Adipocyte (in vitro differentiated cells): Measurements from ENCODE around the gene PHRF1.

Experiments
- DNase-seq: peaks from one replicate; pipeline ENCODE4 v3.0.0-alpha.2; 2015; ENCODE audit warnings: low read depth
- H3K27me3 ChIP-seq: replicated peaks from 2 replicates; pipeline ENCODE4 v1.7.0; 2013; ENCODE audit warnings: mild to moderate bottlenecking, low read length, moderate library complexity; ENCODE audit not compliant: control insufficient read depth, insufficient read depth
- H3K36me3 ChIP-seq: 2 replicates; pipeline ENCODE4 v1.7.0; 2013; ENCODE audit warnings: low read length, mild to moderate bottlenecking, moderate library complexity; ENCODE audit not compliant: control insufficient read depth, insufficient read depth, severe bottlenecking
- H3K4me1 ChIP-seq: 2 replicates; pipeline ENCODE4 v1.7.0; 2013; ENCODE audit warnings: mild to moderate bottlenecking, low read length, moderate library complexity; ENCODE audit not compliant: control insufficient read depth, insufficient read depth
- H3K4me3 ChIP-seq: 2 replicates; pipeline ENCODE4 v1.7.0; 2013; ENCODE audit warnings: mild to moderate bottlenecking, low read length, moderate library complexity
- H3K9ac ChIP-seq: 2 replicates; pipeline ENCODE4 v1.7.0; 2013; ENCODE audit warnings: mild to moderate bottlenecking, low read length, moderate library complexity
- H3K9me3 ChIP-seq: 2 replicates; pipeline ENCODE4 v1.7.0; 2013; ENCODE audit warnings: mild to moderate bottlenecking, low read length, moderate library complexity; ENCODE audit not compliant: control insufficient read depth

Gene PHRF1

GRCh38 chr11:562046-562645 lies 14.1 kb upstream of the PHRF1 start:
- Histone ChIP-seq H3K36me3 (no peaks in the 10 kb centered on the region), H3K4me1 (no peaks in the 10 kb centered on the region), H3K27me3 (peaks cover 16% of the 10 kb centered on the region), H3K9me3 (no peaks in the 10 kb centered on the region), H3K9ac (no peak overlapping the region), H3K4me3 (no peak overlapping the region)
- no peak for DNase-seq

- H3K9me3 ChIP-seq = no peaks in the 10 kb centered on the region
- H3K4me1 ChIP-seq = peaks cover 4% of the 10 kb centered on the region
- peaks cover 8% of the 10 kb centered on the region for H3K27me3 ChIP-seq
- H3K9ac ChIP-seq = no peak overlapping the region
- DNase-seq = no peak
- H3K36me3 ChIP-seq = no peaks in the 10 kb centered on the region
- H3K4me3 ChIP-seq = no peak overlapping the region
Observed at GRCh38 chr11:563066-563811, 13.0 kb upstream of the PHRF1 start.

GRCh38 chr11:563812-564578 lies 12.3 kb upstream of the PHRF1 start:
- peaks cover 6% of the 10 kb centered on the region for H3K27me3 ChIP-seq
- DNase-seq = no peak
- H3K4me3 ChIP-seq = no peak overlapping the region

GRCh38 chr11:565921-566509 lies 10.3 kb upstream of the PHRF1 start:
- H3K9me3 ChIP-seq = no peaks in the 10 kb centered on the region
- H3K4me1 ChIP-seq = peaks cover 7% of the 10 kb centered on the region
- no peaks in the 10 kb centered on the region for H3K36me3 ChIP-seq
- H3K9ac ChIP-seq = no peak overlapping the region
- DNase-seq = peak; percentile 25
- H3K27me3 ChIP-seq = no peaks in the 10 kb centered on the region
- no peak overlapping the region for H3K4me3 ChIP-seq

More at GRCh38 chr11:563812-564578, 12.3 kb upstream of the PHRF1 start:
- no peaks in the 10 kb centered on the region for H3K9me3 ChIP-seq
- H3K9ac ChIP-seq = no peak overlapping the region
- peaks cover 4% of the 10 kb centered on the region for H3K4me1 ChIP-seq
- no peaks in the 10 kb centered on the region for H3K36me3 ChIP-seq

- no peak for DNase-seq
- Histone ChIP-seq H3K27me3 (no peaks in the 10 kb centered on the region), H3K9me3 (no peaks in the 10 kb centered on the region), H3K4me1 (peaks cover 7% of the 10 kb centered on the region), H3K9ac (peak overlapping the region; percentile 80), H3K36me3 (no peaks in the 10 kb centered on the region), H3K4me3 (peak overlapping the region; percentile 80)
Observed at GRCh38 chr11:567011-567628, 9.2 kb upstream of the PHRF1 start.

- no peaks in the 10 kb centered on the region for H3K36me3 ChIP-seq
- H3K9ac ChIP-seq = peak overlapping the region; percentile 80
- H3K9me3 ChIP-seq = no peaks in the 10 kb centered on the region
- peaks cover 7% of the 10 kb centered on the region for H3K4me1 ChIP-seq
- no peaks in the 10 kb centered on the region for H3K27me3 ChIP-seq
- H3K4me3 ChIP-seq = peak overlapping the region; percentile 80
- DNase-seq = peak; percentile 13
Observed at GRCh38 chr11:567629-568292, 8.5 kb upstream of the PHRF1 start.

- no peaks in the 10 kb centered on the region for H3K36me3 ChIP-seq
- peak overlapping the region; percentile 80 for H3K4me3 ChIP-seq
- no peaks in the 10 kb centered on the region for H3K9me3 ChIP-seq
- peak overlapping the region; percentile 87 for H3K9ac ChIP-seq
- no peaks in the 10 kb centered on the region for H3K27me3 ChIP-seq
- peak; percentile 98 for DNase-seq
- peaks cover 7% of the 10 kb centered on the region for H3K4me1 ChIP-seq
Observed at GRCh38 chr11:568306-569157, 7.7 kb upstream of the PHRF1 start.

GRCh38 chr11:569158-569885 lies 6.9 kb upstream of the PHRF1 start:
- peak overlapping the region; percentile 87 for H3K9ac ChIP-seq
- H3K36me3 ChIP-seq = no peaks in the 10 kb centered on the region
- H3K27me3 ChIP-seq = no peaks in the 10 kb centered on the region
- H3K4me1 ChIP-seq = peaks cover 10% of the 10 kb centered on the region
- DNase-seq = no peak
- peak overlapping the region; percentile 80 for H3K4me3 ChIP-seq
- no peaks in the 10 kb centered on the region for H3K9me3 ChIP-seq

- H3K9me3 ChIP-seq = no peaks in the 10 kb centered on the region
- DNase-seq = no peak
- peaks cover 17% of the 10 kb centered on the region for H3K4me1 ChIP-seq
- no peak overlapping the region for H3K9ac ChIP-seq
- no peak overlapping the region for H3K4me3 ChIP-seq
- no peaks in the 10 kb centered on the region for H3K27me3 ChIP-seq
- no peaks in the 10 kb centered on the region for H3K36me3 ChIP-seq
Observed at GRCh38 chr11:571802-572185, 4.5 kb upstream of the PHRF1 start.
